Activated T-cell treated with anti-CD3 and anti-CD28 coated beads, Interleukin-2, amount 50 U/mL, for 24 hours (primary cell): ENCODE measurements around the gene MIPEP.
"Not testable (repeated sequence)": the region's sequence is repeated elsewhere in the genome, so short reads cannot be mapped to it uniquely, and the experiment has no call there.

ENCODE experiments used
- DNase-seq: peaks from one replicate; pipeline ENCODE4 v3.0.0-alpha.2; 2020
- H3K27ac Mint-ChIP-seq: 2 replicates; pipeline ENCODE4 v1.8.0; 2020; ENCODE audit warnings: mild to moderate bottlenecking, mixed read lengths
- H3K27me3 Mint-ChIP-seq: 2 replicates; pipeline ENCODE4 v1.8.0; 2020; ENCODE audit warnings: mixed read lengths
- H3K36me3 Mint-ChIP-seq: 2 replicates; pipeline ENCODE4 v1.8.0; 2020; ENCODE audit warnings: low read depth, mixed read lengths
- H3K4me1 Mint-ChIP-seq: 2 replicates; pipeline ENCODE4 v1.8.0; 2020; ENCODE audit warnings: low read depth, mixed read lengths
- H3K4me3 Mint-ChIP-seq: 2 replicates; pipeline ENCODE4 v1.8.0; 2020; ENCODE audit warnings: mild to moderate bottlenecking, moderate library complexity, mixed read lengths
- H3K9me3 Mint-ChIP-seq: 2 replicates; pipeline ENCODE4 v1.8.0; 2020; ENCODE audit warnings: mixed read lengths

MIPEP gene

DNA sequence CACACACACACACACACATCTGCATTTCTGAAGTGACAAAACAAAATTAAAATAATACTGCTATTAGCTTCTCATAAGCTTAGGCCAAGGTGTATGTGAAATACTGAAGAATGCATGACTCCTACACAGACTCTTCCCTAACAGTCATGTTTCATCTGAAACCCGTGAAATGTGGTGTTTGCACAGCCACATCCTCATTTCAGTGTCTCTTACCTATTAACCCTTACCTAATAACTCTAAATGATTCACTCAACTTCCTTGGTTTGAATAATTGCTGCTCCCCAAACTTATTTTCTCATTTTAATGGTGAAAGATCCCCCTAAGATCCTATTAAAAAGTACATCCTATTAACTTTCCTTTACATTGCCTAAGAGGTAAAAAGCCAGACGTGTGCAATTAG lies 117.6 kb downstream of the MIPEP start:
- no peaks in the 10 kb centered on the region for H3K27me3 Mint-ChIP-seq
- DNase-seq, result no peak
- no peak overlapping the region for H3K27ac Mint-ChIP-seq

DNA sequence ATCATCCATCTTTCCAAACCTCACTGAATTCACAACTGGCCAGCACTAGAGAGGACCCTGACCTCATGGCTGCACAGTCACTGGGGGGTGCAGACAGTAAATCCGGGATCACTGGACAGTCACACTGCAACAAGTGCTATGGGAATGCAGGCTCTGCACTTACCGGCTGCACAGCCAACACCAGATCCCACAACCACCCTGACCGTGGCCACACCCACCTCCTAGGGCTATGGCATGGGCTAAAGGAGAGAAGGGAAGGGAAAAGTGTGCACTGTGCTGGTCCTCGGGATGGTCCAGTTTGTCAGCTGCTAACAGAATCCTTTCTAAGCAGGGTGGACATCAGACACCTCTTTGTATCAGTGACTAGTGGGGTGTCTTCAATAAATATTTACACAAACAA lies 118.2 kb downstream of the MIPEP start:
- peaks cover 5% of the 10 kb centered on the region for H3K4me1 Mint-ChIP-seq
- no peaks in the 10 kb centered on the region for H3K9me3 Mint-ChIP-seq
- no peak overlapping the region for H3K27ac Mint-ChIP-seq
- H3K36me3 Mint-ChIP-seq, result no peaks in the 10 kb centered on the region
- no peak for DNase-seq
- no peaks in the 10 kb centered on the region for H3K27me3 Mint-ChIP-seq
- H3K4me3 Mint-ChIP-seq, result no peak overlapping the region

More for the DNA sequence above, 117.6 kb downstream of the MIPEP start:
- no peaks in the 10 kb centered on the region for H3K9me3 Mint-ChIP-seq
- H3K36me3 Mint-ChIP-seq, result no peaks in the 10 kb centered on the region
- H3K4me3 Mint-ChIP-seq, result no peak overlapping the region
- peaks cover 5% of the 10 kb centered on the region for H3K4me1 Mint-ChIP-seq

GRCh38 chr13:23770428-23770827 lies 118.8 kb downstream of the MIPEP start:
- Mint-ChIP-seq H3K4me3 (no peak overlapping the region), H3K27ac (no peak overlapping the region), H3K27me3 (no peaks in the 10 kb centered on the region), H3K36me3 (no peaks in the 10 kb centered on the region), H3K4me1 (peaks cover 5% of the 10 kb centered on the region), H3K9me3 (no peaks in the 10 kb centered on the region)
- no peak for DNase-seq

DNA sequence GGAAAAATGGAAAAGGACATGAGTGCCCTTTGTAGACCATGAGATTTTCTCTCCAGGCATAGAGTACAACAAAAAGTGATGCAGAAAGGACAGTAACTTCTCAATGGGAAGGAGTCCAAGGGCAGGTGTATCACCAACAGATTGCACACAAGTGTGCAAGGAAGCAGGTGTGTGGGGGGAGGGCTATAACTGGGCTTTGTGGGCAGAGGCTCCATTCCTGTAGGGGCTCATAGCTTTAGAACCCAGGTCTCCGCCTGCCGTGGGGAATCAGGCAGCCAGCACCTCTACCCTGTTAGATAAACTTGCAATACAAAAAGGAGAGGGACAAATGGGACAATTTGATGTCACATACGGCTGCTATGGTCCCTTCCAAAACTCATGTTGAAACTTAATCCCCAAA lies 119.8 kb downstream of the MIPEP start:
- DNase-seq, result no peak
- Mint-ChIP-seq H3K9me3 (no peaks in the 10 kb centered on the region), H3K4me3 (no peak overlapping the region), H3K4me1 (peaks cover 5% of the 10 kb centered on the region), H3K36me3 (no peaks in the 10 kb centered on the region), H3K27ac (no peak overlapping the region), H3K27me3 (no peaks in the 10 kb centered on the region)

GRCh38 chr13:23767838-23768237 lies 121.4 kb downstream of the MIPEP start:
- no peak for DNase-seq
- Mint-ChIP-seq H3K4me1 (peaks cover 5% of the 10 kb centered on the region), H3K27me3 (no peaks in the 10 kb centered on the region)

GRCh38 chr13:23766939-23767338 lies 122.3 kb downstream of the MIPEP start:
- Mint-ChIP-seq H3K27ac (no peak overlapping the region), H3K4me1 (peaks cover 5% of the 10 kb centered on the region), H3K9me3 (no peaks in the 10 kb centered on the region)

More at GRCh38 chr13:23767838-23768237, 121.4 kb downstream of the MIPEP start:
- no peaks in the 10 kb centered on the region for H3K36me3 Mint-ChIP-seq
- H3K9me3 Mint-ChIP-seq, result no peaks in the 10 kb centered on the region
- no peak overlapping the region for H3K27ac Mint-ChIP-seq
- H3K4me3 Mint-ChIP-seq, result no peak overlapping the region

GRCh38 chr13:23766283-23766682 lies 122.9 kb downstream of the MIPEP start:
- no peak overlapping the region for H3K4me3 Mint-ChIP-seq
- no peaks in the 10 kb centered on the region for H3K9me3 Mint-ChIP-seq
- no peaks in the 10 kb centered on the region for H3K27me3 Mint-ChIP-seq
- H3K36me3 Mint-ChIP-seq, result no peaks in the 10 kb centered on the region
- H3K27ac Mint-ChIP-seq, result no peak overlapping the region
- peaks cover 2% of the 10 kb centered on the region for H3K4me1 Mint-ChIP-seq
- no peak for DNase-seq

More at GRCh38 chr13:23766939-23767338, 122.3 kb downstream of the MIPEP start:
- DNase-seq, result no peak
- H3K36me3 Mint-ChIP-seq, result no peaks in the 10 kb centered on the region
- H3K4me3 Mint-ChIP-seq, result no peak overlapping the region
- no peaks in the 10 kb centered on the region for H3K27me3 Mint-ChIP-seq

- Mint-ChIP-seq H3K27me3 (no peaks in the 10 kb centered on the region), H3K36me3 (no peaks in the 10 kb centered on the region), H3K9me3 (no peaks in the 10 kb centered on the region), H3K4me1 (peaks cover 2% of the 10 kb centered on the region), H3K4me3 (no peak overlapping the region), H3K27ac (no peak overlapping the region)
- no peak for DNase-seq
Observed at GRCh38 chr13:23765531-23765930, 123.7 kb downstream of the MIPEP start.

- no peaks in the 10 kb centered on the region for H3K9me3 Mint-ChIP-seq
- H3K4me3 Mint-ChIP-seq, result no peak overlapping the region
- no peak for DNase-seq
- peaks cover 9% of the 10 kb centered on the region for H3K36me3 Mint-ChIP-seq
- no peak overlapping the region for H3K27ac Mint-ChIP-seq
- H3K27me3 Mint-ChIP-seq, result no peaks in the 10 kb centered on the region
- peaks cover 2% of the 10 kb centered on the region for H3K4me1 Mint-ChIP-seq
Observed at GRCh38 chr13:23763318-23763717, 125.9 kb downstream of the MIPEP start.

DNA sequence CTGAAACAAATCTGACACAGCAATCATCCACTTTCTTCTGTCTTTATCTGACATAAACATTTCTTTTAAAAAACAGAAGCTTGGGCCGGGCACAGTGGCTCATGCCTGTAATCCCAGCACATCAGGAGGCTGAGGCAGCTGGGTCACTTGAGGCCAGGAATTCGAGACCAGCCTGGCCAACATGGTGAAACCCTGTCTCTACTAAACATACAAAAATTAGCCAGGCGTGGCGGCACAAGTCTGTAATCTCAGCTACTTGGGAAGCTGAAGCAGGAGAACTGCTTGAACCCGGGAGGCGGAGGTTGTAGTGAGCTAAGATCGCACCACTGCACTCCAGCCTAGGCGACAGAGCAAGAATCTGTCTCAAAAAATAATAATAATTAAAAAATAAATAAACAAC lies 127.4 kb downstream of the MIPEP start:
- H3K27me3 Mint-ChIP-seq, H3K27ac Mint-ChIP-seq, H3K9me3 Mint-ChIP-seq, H3K4me1 Mint-ChIP-seq, H3K36me3 Mint-ChIP-seq, DNase-seq, H3K4me3 Mint-ChIP-seq: not testable (repeated sequence)

DNA sequence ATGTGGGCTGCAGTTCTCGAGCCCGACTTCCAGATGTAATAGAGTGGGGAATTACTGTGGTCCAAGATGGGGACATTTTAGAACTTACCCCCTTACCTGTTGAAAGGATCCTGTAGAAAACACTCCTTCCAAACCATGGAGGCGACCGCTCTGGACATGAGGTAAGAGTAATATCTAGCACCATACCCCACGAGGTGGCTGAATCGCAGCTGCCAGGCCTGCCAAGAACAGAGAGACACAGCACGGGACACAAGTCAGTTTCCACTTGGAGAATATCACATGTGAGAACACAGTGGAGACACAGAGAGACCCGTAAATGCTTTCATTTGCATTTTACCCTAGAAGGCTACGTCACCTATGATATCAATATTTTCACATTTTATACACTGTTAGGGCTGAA lies 129.2 kb downstream of the MIPEP start:
- no peaks in the 10 kb centered on the region for H3K9me3 Mint-ChIP-seq
- H3K4me1 Mint-ChIP-seq, result no peaks in the 10 kb centered on the region
- no peak overlapping the region for H3K27ac Mint-ChIP-seq
- no peaks in the 10 kb centered on the region for H3K27me3 Mint-ChIP-seq
- no peak overlapping the region for H3K4me3 Mint-ChIP-seq
- DNase-seq, result no peak
- peaks cover 16% of the 10 kb centered on the region for H3K36me3 Mint-ChIP-seq

DNA sequence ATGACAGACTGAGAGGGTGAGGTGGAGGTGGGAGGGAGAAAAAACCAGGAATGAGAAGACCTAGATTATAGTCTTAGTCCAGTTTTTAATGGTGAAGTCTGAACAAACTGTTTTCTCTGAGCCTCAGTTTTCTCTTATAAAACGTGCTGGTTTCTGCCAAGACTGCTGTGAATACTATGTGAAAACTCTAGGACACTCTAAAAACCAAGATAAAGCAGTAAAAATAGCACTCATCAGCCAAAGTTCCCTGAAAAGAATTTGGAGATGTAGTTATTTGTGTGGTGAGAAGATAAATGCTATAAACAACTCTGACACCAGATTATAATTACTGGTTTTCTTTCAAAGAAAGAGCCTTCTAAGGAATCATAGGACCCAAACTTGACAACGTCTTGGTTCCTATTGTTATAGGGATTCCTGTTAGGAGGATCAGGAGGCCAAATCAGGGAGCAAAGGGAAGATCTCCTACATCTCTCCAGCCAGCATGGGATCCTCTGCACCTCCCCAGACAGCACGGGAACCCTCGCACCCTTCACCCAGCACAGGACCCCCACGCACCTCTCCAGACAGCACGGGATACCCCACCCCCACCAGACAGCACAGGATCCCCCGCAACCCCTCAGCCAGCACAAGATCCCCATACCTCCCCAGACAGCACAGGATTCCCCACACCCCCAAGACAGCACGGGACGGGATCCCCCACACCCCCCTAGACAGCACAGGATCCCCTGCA lies 130.2 kb downstream of the MIPEP start:
- H3K27me3 Mint-ChIP-seq, result no peaks in the 10 kb centered on the region
- peaks cover 22% of the 10 kb centered on the region for H3K36me3 Mint-ChIP-seq
- H3K9me3 Mint-ChIP-seq, result no peaks in the 10 kb centered on the region
- H3K4me1 Mint-ChIP-seq, result peaks cover 8% of the 10 kb centered on the region
- DNase-seq, result no peak
- H3K27ac Mint-ChIP-seq, result no peak overlapping the region
- no peak overlapping the region for H3K4me3 Mint-ChIP-seq

DNA sequence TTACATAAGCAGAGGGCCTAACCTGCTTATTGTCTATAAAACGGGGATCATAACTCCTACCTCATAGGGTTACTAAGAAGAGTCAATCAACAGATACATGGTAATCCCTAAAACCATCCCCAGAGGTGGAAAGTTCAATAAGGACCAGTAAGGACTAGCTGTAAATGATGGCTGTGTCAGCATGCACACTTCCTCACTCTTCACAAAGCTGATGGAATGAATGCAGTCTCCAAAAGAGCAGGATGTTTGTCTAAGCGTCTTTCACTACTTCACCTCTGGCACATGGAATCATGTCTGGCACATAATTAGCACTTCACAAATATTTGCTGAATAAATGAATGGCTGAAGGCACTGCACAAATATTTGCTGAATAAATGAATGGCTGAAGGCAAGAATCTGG lies 134.2 kb downstream of the MIPEP start:
- Mint-ChIP-seq H3K27me3 (no peaks in the 10 kb centered on the region), H3K36me3 (peaks cover 36% of the 10 kb centered on the region), H3K4me1 (peaks cover 38% of the 10 kb centered on the region), H3K4me3 (no peak overlapping the region), H3K9me3 (no peaks in the 10 kb centered on the region), H3K27ac (peak overlapping the region; percentile 45)
- no peak for DNase-seq

DNA sequence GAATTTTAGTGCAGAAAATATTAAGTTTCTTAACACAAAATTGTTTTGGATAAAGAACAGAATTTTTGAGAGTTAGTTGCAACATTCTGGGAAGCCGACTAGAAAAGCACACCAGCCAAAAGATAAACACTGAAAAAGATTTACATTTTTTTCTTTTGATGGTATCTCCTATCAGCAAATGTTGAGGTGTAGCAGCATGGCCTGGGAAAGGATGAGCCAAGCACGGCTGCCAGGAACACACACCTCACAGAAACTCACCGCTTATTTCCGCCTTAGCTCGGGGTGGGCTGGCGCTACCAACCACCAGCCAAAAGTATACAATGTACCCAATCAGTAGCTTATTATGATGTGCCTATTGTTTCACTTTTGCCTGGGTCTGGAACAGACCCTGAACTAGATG lies 134.7 kb downstream of the MIPEP start:
- no peak for DNase-seq
- peaks cover 41% of the 10 kb centered on the region for H3K4me1 Mint-ChIP-seq
- no peak overlapping the region for H3K4me3 Mint-ChIP-seq
- no peaks in the 10 kb centered on the region for H3K27me3 Mint-ChIP-seq
- no peaks in the 10 kb centered on the region for H3K9me3 Mint-ChIP-seq
- H3K36me3 Mint-ChIP-seq, result peaks cover 35% of the 10 kb centered on the region
- peak overlapping the region; percentile 45 for H3K27ac Mint-ChIP-seq

GRCh38 chr13:23753458-23753857 lies 135.7 kb downstream of the MIPEP start:
- Mint-ChIP-seq H3K4me1 (peaks cover 41% of the 10 kb centered on the region), H3K27me3 (no peaks in the 10 kb centered on the region), H3K4me3 (no peak overlapping the region), H3K36me3 (peaks cover 32% of the 10 kb centered on the region), H3K27ac (no peak overlapping the region), H3K9me3 (no peaks in the 10 kb centered on the region)
- no peak for DNase-seq
